NCI-H2171 (cell line): ENCODE data around the gene GCNT4.

Experiments used
- DNase-seq: peaks from one replicate; lab custom pipeline; 2025; lab: John Stamatoyannopoulos, UW

GCNT4 gene

DNA sequence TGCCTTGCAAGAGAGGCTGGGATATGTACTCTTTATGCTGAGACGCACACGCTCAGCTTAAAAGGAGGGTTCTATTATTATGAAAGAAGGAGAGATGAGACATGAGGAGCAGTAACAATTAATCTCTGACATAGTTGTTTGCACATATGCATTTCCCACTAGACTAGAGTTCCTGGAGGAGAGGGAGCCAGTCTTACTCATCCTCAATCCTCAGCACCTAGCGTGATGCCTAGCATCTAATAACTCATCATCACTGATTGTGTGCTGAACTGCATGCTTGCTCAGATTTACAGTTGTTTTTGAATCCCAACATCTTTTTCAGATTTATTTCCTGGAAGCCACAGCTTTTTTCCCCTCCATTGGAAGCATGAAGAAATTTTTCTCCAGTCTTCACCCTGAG is 35.5 kb downstream of the GCNT4 start:
- no peak for DNase-seq

DNA sequence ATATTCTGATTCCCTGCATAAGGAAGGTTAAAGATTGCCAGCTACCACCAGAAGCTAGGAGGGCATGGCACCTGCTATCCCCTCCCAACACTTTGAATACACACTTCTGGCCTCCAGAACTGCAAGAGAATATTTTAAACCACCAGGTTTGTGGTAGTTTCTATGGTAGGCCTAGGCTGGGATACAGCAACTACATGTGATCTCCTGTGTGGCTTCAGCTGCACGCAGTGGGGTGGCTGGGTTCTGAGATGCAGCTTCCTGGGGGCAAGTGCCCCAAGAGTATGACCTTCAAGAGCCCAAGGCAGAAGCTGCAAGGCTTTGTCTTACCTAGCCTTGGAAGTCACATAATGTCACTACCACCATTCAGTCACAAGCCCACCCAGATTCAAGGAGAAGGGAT is 39.6 kb downstream of the GCNT4 start:
- no peak for DNase-seq

DNA sequence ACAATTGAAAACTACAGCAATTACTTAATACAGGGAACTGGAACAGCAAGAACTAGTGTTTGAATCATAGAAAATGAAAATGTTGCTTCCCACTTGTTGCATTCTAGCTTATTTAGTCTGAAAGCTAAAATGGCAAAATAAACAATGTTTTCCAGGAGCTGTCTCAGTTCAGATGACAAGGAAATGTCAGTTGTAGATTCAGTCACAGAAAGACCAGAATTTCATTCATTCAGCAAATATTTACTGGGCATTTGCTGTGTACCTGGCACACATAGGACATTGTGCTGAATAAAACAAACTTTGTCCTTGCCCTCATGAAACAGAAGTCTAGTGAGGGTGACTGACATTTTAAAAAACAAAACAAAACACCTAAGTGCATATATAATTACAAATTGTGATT is 41.5 kb downstream of the GCNT4 start:
- no peak for DNase-seq

DNA sequence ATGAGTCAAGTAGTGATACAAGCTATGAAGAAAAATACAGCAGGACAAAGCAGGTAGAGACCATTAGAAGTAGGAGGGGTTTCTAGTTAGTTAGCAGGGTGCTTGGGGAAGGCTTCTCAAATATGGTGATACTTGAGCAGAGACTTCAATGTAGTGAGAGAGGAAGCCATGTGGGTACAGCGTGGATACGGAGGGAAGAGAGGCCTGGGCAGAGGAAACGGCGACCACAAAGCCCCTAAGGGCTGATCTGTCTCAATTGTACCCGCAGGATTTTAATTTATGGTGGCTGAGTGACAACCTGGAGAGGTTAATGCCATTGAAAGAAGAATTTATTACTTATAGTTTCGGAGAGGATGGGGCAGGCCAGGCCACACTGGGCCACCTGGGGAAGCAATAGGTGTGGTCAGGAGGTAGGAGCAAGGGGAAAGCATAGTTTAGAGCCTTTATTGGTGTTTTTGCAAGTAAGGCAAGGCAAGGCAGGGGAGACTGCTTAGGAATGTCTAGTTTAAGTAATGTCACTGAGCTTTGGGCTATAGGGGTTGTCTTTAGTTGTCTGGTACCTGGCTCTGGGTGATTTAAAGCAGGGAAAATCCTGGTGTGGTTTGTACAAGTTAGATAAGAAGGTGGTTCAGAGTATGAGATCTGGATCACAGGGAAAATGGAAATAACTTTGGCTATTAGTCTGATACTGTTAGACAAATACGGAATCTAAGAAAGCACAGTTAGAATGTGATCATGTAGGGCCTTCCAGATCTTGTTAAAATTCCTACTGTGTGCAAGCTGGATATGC is 42.6 kb downstream of the GCNT4 start:
- no peak for DNase-seq

DNA sequence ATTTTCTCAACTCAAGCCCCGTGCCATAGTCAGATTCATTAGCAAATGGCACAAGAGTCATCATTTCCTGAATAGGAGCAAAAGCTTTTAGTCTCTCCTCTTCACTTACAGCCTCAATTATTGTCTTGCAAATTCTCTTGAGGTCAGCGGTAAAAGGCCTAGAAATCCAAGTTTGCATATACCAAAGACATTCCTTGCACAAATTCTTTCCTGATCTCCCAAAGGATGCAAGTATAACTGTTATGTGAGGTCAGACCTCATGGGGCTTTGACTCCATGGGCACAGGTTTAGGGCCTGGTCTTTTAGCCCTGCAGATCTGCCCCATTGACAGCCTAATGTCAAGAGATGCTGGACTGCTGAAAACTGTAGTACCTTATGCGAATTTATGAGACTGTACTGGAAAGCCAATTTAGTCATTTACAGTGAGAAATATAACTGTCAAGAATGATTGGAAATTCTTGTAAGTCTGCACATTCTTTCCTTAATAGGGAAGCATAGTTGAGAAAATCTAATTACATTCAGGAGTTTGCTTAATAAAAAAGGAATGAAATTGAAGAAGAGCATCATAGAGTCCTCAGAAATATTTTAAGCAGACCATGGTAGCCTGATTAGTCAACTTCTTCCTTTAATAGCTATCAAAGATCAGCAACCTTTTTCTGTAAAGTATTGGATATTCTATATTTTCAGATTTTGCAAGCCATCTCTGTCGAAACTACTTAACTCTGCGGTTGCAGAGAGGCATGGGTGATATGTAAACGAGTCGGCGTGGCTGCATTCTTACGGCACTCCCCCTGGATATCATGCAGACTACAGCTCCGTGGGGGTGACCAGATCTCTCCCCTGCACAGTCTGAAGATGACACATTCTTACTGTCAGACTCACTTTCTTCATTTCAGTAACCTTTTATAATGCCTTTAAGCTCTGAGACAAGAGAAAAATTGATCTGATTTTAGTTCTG is 45.2 kb downstream of the GCNT4 start:
- no peak for DNase-seq

DNA sequence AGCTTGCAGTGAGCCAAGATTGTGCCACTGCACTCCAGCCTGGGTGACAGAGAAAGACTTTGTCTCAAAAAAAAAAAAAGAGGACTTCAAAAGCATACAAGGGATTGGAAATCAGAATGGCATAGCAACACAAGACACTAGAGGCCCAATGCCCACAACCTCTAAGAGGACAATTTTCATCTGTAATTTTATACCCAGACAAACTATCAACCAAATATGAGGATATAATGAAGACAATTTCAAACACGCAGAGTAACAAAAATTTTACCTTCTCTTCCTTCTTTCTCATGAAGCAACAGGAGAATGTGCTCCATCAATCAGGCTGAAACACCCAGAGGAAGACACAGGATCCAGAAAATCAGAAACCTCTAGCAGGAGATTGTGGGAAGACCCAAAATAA is 46.8 kb downstream of the GCNT4 start:
- DNase-seq = no peak
